ENCODE results near the gene LMLN.

Gene LMLN

DNA sequence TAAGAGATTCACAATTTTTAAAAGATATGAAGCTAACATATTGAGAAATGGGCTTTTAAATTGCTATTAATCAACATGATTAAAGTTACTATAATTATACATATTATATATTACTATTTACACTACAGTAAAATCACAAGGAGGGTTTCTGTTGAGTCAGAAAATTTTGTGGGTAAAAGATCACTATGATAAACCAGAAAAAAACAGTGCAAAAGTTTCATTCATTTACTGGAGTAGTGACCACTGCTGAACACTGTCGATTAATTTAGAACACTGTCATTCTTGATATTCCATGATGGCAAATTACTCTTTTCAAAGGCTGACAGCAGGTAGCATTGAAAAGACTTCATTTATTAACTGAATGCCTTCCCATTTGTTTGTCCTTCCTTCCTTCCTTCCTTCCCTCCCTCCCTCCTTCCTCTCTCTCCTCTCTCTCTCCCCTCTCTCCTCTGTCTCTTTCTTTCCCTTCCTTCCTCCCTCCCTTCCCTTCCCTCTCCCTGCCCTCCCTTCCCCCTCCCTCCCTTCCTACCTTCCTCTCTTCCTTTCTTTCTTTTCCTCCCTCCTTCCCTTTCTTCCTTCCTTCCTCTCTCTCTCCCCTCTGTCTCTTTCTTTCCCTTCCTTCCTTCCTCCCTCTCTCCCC is 19.2 kb upstream of the LMLN start:
- TF ChIP-seq ZFX (IDR thresholded peaks at IDR 0.05; ENCODE audit: borderline replicate concordance), result no peak
- TF ChIP-seq, protein P1, sequence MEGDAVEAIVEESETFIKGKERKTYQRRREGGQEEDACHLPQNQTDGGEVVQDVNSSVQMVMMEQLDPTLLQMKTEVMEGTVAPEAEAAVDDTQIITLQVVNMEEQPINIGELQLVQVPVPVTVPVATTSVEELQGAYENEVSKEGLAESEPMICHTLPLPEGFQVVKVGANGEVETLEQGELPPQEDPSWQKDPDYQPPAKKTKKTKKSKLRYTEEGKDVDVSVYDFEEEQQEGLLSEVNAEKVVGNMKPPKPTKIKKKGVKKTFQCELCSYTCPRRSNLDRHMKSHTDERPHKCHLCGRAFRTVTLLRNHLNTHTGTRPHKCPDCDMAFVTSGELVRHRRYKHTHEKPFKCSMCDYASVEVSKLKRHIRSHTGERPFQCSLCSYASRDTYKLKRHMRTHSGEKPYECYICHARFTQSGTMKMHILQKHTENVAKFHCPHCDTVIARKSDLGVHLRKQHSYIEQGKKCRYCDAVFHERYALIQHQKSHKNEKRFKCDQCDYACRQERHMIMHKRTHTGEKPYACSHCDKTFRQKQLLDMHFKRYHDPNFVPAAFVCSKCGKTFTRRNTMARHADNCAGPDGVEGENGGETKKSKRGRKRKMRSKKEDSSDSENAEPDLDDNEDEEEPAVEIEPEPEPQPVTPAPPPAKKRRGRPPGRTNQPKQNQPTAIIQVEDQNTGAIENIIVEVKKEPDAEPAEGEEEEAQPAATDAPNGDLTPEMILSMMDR (IDR thresholded peaks at IDR 0.05), result no peak
- no peak overlapping the region for H3K27ac ChIP-seq

DNA sequence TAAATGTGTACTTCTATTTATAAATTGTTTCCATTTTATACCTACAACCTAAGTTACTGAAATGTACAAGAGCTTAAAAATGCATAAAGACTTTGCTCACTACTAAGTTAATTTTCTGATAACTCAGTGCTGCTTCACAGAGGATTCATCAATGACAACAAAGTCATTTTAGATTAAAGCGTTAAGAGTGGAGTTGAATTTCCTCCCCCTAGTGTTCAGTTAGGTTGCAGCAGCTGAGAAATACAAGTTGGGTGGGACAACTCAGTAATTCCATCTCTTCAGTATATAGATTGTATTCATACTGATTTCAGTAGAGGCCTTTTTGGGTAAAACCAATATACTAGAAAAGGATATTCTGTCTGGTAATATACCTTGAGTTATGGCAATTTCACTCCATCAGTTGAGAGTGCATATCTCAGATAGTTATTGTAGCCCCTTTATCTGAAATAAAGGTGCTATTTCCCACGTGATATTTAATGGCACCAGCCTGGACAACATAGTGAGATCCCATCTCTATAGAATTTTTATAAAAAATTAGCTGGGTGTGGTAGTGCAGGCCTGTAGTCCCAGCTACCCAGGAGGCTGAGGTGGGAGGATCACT is 17.0 kb upstream of the LMLN start:
- no peak overlapping the region for H3K27ac ChIP-seq
- TF ChIP-seq, protein P1 (IDR thresholded peaks at IDR 0.05), result peak; percentile 83
- no peak for TF ChIP-seq ZFX (IDR thresholded peaks at IDR 0.05; ENCODE audit: borderline replicate concordance)

DNA sequence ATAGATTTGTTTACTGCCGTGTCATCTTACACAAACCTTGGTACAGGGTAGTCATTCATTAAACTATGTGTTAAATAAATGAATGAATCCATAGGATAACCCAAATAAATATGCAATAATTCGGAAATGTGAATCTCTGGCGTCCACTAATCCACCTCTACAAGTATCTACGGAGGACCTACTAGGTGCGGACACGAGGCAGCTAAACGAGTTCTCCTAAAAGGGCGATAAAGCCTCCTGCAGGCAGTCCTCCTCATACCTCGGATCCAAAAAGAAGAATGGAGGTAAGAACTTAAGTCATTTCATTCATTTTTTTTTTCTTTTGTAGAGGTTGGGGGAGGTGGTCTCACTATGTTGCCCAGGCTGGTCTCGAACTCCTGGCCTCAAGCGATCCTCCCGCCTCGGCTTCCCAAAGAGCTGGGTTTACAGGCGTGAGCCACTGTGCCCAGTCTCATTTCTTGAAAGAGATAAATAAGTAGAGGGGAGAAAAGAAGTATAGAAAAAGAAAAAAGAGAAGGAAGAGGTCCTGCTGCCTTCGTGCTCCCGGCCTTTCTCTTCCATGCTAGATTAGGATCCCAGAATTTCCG is 10.7 kb upstream of the LMLN start:
- no peak for TF ChIP-seq ZFX (IDR thresholded peaks at IDR 0.05; ENCODE audit: borderline replicate concordance)
- TF ChIP-seq, protein P1 (IDR thresholded peaks at IDR 0.05), result no peak
- peak overlapping the region; percentile 89 for H3K27ac ChIP-seq

DNA sequence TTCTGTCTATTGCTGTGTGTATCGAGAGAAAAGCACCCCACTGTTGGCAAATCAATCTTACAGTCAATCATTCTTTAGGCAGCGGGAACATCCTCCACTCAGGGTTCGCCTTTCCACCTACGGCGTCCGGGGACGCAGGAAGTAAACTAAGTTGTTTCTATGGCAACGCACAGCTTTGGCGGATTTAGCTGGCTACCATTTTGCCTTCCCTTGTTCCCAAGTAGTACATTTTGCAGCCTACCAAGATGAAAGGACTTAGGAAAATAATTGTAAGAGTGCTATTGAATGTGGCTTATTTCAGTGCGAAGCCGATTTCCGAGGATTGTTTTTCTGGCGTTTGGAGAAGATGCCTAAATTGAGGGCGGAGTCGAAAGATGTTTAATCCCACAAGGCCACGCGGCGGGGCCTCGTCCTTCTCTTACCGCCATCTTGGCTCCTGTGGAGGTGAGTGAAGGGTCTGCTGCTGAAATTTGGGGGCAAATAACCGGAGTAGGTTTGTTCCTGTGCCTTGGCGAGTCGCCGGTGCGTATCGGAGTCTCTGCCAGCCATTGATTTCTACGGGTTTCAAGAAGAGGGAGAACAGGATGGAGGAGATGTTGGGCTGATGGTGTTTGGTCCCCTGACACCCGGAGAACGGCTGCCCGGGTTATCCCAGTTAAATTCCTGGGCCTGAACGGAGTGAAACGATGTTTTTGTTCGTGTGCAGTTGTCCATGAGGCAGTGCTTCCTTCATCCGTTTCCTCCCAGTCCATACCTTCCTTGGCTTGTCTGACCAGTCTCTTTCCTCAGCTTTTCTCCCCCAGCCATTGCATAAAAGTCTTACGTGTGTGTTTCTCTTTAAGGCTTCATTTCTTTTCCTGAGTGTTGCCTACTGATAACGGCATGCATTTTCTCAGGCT is 10.0 kb upstream of the LMLN start, which contains the start of gene RPL35A:
Gene RPL35A, plus strand, starts transcription at position 413 of the 899 bp plus-strand sequence. CDS start 778 bp downstream, outside the sequence.
- peak within 1 kb of the TSS; percentile 89 for H3K27ac ChIP-seq
- TF ChIP-seq, protein P1 (IDR thresholded peaks at IDR 0.05), result no peak
- no peak for TF ChIP-seq ZFX (IDR thresholded peaks at IDR 0.05; ENCODE audit: borderline replicate concordance)

DNA sequence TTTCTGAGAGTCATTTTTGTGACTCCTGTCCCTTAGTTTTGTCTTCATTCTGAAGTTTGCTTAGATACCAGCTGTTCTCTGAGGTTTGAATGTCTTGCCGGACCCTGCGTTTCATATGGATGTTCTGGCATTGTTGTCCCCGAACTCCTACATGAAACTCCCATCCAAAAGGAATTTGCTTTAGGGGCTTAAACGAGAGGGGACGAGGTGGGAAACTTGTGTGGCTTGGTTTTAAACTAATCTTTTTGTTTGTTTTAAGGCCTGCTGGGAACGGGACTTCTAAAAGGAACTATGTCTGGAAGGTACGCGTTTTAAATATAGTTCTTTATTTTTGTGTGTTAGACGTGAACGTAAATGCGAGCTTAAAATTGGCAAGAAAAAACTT is 9.3 kb upstream of the LMLN start:
- TF ChIP-seq, protein P1 (IDR thresholded peaks at IDR 0.05), result no peak
- no peak for TF ChIP-seq ZFX (IDR thresholded peaks at IDR 0.05; ENCODE audit: borderline replicate concordance)
- peak overlapping the region; percentile 89 for H3K27ac ChIP-seq

DNA sequence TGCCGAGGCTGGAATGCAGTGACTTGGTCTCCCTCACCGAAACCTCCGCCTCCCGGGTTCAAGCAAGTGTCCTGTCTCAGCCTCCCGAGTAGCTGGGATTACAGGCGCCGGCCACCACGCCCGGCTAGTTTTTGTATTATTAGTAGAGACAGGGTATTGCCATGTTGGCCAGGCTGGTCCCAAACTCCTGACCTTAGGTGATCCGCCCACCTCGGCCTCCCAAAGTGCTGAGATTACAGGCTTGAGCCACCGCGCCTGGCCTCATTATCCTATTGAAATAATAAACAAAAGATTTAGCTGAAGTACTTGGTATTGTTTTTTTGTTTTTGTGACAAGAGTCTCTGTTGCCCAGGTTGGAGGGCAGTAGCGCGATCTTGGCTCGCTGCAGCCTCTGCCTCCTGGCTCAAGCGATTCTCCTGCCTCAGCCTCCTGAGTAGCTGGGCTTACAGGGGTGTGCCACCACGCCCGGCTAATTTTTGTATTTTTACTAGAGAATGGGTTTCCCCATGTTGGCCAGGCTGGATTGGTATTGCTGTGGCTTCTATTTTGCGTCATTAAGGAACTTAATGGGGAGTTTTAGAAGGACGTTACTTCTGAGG is 8.5 kb upstream of the LMLN start:
- H3K27ac ChIP-seq, result peak overlapping the region; percentile 89
- TF ChIP-seq ZFX (IDR thresholded peaks at IDR 0.05; ENCODE audit: borderline replicate concordance), result no peak
- TF ChIP-seq, protein P1 (IDR thresholded peaks at IDR 0.05), result no peak
